GM19467 (cell line): Measurements from ENCODE around the gene DPP10.

Source experiments
- ATAC-seq: cut with Tn5 transposase; IDR thresholded peaks from one replicate; pipeline ENCODE4 v1.9.1; 2021; ENCODE audit warnings: mild to moderate bottlenecking, moderate library complexity; ENCODE audit not compliant: unreplicated experiment

DPP10 gene

GRCh38 chr2:115533081-115533480, 1090.6 kb downstream of the DPP10 start:
- no peak for ATAC-seq

- ATAC-seq, result no peak
Observed at GRCh38 chr2:115541814-115542213, 1099.4 kb downstream of the DPP10 start.

GRCh38 chr2:115542331-115542730, 1099.9 kb downstream of the DPP10 start:
- ATAC-seq, result no peak

GRCh38 chr2:115543024-115543423, 1100.6 kb downstream of the DPP10 start:
- no peak for ATAC-seq

- no peak for ATAC-seq
Observed at GRCh38 chr2:115543461-115543860, 1101.0 kb downstream of the DPP10 start.

- no peak for ATAC-seq
Observed at GRCh38 chr2:115549611-115550130, 1107.2 kb downstream of the DPP10 start.

- ATAC-seq, result no peak
Observed at GRCh38 chr2:115552726-115553125, 1110.3 kb downstream of the DPP10 start.

- ATAC-seq, result no peak
Observed at GRCh38 chr2:115554153-115554552, 1111.7 kb downstream of the DPP10 start.

GRCh38 chr2:115558725-115559124, 1116.3 kb downstream of the DPP10 start:
- no peak for ATAC-seq

- ATAC-seq, result no peak
Observed at GRCh38 chr2:115560666-115561065, 1118.2 kb downstream of the DPP10 start.

- no peak for ATAC-seq
Observed at GRCh38 chr2:115568643-115569042, 1126.2 kb downstream of the DPP10 start.

GRCh38 chr2:115569547-115569946, 1127.1 kb downstream of the DPP10 start:
- ATAC-seq, result no peak

GRCh38 chr2:115572746-115573145, 1130.3 kb downstream of the DPP10 start:
- ATAC-seq, result no peak

GRCh38 chr2:115573756-115574155, 1131.3 kb downstream of the DPP10 start:
- ATAC-seq, result no peak

GRCh38 chr2:115574667-115575066, 1132.2 kb downstream of the DPP10 start:
- ATAC-seq, result no peak

- no peak for ATAC-seq
Observed at GRCh38 chr2:115580784-115581183, 1138.3 kb downstream of the DPP10 start.

GRCh38 chr2:115584507-115584906, 1142.1 kb downstream of the DPP10 start:
- no peak for ATAC-seq

GRCh38 chr2:115596659-115597375, 1154.4 kb downstream of the DPP10 start:
- ATAC-seq, result no peak

- ATAC-seq, result no peak
Observed at GRCh38 chr2:115603285-115603684, 1160.8 kb downstream of the DPP10 start.

- ATAC-seq, result no peak
Observed at GRCh38 chr2:115606350-115606749, 1163.9 kb downstream of the DPP10 start.

GRCh38 chr2:115609978-115610377, 1167.5 kb downstream of the DPP10 start:
- no peak for ATAC-seq

- no peak for ATAC-seq
Observed at GRCh38 chr2:115610888-115611287, 1168.4 kb downstream of the DPP10 start.

GRCh38 chr2:115624332-115624731, 1181.9 kb downstream of the DPP10 start:
- ATAC-seq, result no peak
